ENCODE results near the gene MXRA7.
"Not testable (repeated sequence)": the region's sequence is repeated elsewhere in the genome, so short reads cannot be mapped to it uniquely, and the experiment has no call there.

The MXRA7 gene

GRCh38 chr17:76640550-76641380 is 70.0 kb downstream of the MXRA7 start:
- no peak for DNase-seq

DNA sequence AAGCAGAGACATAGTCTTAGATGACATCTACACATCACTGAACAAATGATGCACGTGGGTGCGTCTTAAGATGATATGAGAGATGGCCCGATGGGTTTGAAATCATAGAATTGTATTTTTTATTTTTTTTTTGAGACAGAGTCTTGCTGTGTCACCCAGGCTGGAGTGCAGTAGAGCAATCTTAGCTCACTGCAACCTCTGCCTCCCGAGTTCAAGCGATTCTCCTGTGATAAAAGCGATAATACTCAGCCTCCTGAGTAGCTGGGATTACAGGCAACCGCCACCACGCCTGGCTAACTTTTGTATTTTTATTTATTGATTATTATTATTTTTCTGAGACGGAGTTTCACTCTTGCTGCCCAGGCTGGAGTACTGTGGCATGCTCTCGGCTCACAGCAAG is 72.5 kb downstream of the MXRA7 start:
- no peak for DNase-seq

DNA sequence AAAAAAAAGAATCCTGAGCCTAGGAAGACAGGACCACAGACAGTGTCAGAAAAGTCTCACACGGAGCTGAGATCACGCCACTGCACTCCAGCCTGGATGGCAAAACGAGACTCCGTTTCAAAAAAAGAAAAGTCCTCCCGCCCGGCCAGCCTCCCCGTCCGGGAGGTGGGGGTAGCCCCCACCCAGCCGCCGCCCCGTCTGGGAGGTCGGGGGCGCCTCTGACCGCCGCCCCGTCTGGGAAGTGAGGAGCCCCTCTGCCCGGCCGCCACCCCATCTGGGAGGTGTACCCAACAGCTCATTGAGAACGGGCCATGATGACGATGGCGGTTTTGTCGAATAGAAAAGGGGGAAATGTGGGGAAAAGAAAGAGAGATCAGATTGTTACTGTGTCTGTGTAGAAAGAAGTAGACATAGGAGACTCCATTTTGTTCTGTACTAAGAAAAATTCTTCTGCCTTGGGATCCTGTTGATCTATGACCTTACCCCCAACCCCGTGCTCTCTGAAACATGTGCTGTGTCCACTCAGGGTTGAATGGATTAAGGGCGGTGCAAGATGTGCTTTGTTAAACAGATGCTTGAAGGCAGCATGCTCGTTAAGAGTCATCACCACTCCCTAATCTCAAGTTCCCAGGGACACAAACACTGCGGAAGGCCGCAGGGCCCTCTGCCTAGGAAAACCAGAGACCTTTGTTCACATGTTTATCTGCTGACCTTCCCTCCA is 74.1 kb downstream of the MXRA7 start:
- DNase-seq = not testable (repeated sequence)

GRCh38 chr17:76635659-76636360 is 75.0 kb downstream of the MXRA7 start:
- DNase-seq = no peak

DNA sequence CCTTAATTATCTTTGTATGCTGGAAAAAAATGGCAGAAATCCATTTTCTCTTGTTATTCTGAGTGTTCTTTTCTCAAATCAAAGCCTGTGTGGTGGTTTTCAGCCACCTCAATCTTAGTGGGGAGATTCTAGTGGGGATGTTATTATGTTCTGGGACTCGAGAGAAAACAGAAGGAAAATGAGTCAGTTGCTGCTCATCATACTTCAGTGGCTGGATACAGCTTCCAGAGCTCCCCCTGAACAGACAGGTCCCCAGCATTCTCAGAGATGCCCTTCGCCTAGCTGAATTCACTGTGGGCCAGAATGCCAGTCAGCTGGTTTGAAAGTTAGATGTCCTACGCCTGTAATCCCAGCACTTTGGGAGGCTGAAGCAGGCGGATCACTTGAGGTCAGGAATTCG is 75.7 kb downstream of the MXRA7 start:
- no peak for DNase-seq

- no peak for DNase-seq
Measured at GRCh38 chr17:76633628-76634328, 77.0 kb downstream of the MXRA7 start.

GRCh38 chr17:76631821-76632565 is 78.8 kb downstream of the MXRA7 start:
- DNase-seq = no peak

DNA sequence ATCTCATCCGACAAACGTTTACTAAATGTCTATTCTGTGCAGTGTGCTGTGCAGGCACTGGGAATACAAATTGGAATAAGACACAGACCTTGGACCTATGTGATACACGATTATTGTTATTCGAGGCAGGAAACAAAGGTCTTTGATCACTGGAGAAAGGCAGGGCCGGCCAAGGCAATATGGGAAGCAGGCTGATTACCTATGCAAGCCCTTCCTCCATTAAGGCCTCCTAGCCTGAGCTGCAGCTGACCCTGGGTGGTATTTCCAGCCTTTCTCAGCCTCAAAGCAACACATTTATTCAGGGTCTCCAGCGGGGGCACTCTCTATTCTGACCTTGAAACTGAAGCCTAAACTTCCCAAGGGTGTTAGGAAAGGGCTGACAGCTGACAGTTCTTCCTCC is 80.6 kb downstream of the MXRA7 start:
- no peak for DNase-seq

Measured in GDM1 (cell line).